NCI-H1930 (cell line): Measurements from ENCODE around the gene TTC39B.
"Not testable (repeated sequence)": the region's sequence is repeated elsewhere in the genome, so short reads cannot be mapped to it uniquely, and the experiment has no call there.

Experiments
- DNase-seq, 2 experiments: peaks; one replicate each; lab custom pipeline; 2025; lab: John Stamatoyannopoulos, UW

Gene TTC39B

DNA sequence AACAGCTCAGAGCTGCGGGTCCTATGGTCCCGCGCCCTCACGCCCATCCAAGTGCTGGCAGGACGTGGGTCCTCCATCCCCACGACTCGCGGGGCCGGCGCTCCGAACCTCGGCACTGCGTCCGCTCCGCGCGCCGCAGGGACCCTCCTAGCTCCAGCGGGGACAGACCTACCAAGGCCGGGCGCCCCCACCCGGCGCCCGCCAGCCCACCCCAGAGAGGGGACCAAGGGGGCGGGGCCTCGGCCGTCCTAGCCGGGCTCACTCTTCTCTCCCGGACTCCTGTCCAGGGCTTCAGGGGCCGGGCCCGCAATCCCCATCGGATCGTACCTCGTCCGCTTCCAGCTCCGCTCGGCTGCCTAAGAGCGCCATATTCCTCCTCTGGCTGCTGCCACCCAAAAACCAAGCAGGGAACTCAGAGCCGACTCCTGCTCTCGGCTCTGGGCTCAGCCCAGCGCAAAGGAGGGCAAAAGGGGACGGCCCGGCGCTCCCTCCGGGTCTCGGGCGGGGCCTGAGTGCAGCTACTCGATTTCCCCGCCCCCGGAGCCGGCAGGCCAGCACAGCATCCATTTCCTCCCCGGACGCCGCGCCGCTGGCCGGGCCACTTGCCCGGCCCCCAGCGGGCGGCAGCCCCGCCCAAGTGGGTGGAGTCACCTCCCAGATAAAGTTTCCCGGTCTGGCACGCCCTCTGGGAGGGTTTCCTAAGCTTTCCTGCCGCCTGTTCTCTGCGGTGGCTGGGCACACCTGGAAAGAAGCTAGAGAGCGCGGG, at the start of gene TTC39B:
Gene TTC39B (minus strand): TSS at position 460 of the 766 bp plus-strand sequence. CDS start 91 bp downstream, at position 369.
- peak; percentile 87 to 95 for DNase-seq

DNA sequence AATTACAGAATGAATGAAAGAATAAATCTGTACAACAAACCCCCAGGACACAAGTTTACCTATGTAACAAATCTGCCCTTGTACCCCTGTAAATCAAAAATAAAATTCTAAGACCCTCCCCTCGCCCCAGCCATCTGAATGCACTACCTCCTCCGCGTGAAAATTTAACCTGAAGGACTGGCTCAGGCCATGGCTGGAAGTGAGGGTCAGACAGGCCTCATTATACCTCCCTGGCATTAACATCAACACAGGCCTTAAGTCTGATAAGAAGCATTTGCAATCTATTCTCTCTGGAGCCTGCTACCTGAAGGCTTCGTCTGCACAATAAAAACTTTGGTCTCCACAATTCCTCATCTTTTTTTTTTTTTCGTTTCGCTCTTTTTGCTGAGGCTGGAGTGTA, 48.7 kb upstream of the TTC39B start:
- no peak for DNase-seq

DNA sequence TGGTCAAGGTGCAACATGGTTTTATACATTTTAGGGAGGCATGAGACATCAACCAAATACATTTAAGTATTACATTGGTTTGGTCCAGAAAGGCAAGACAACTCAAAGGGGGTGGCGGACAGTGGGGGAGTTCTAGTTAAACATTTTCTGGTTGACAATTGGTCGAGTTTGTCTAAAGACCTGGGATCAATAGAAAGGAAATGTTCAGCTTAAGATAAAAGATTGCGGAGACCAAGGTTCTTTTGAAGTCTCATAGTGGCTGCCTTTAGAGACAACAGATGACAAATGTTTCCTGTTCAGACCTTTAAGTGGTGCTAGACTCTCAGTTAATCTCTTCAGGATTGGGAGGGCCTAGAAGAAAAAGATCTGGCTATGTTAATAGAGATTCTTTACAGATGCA, 47.7 kb upstream of the TTC39B start:
- no peak for DNase-seq

DNA sequence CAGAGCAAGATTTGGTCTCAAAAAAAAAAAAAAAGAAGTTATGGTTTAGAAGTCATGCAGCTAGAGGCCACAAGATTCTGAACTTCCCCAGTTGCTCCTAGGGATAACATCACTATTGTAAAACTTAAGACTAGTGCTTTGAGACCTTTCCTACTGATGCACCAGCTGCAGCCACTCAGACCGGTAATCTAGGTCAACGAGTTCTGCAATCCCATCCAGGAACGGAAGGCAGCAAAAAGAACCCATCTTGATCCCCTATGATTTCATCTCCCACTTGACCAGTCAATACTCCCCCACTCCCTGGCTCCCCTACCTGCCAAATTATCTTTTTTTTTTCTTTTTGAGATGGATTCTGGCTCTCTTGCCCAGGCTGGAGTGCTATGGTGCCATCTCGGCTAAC, 46.9 kb upstream of the TTC39B start:
- DNase-seq = no peak

DNA sequence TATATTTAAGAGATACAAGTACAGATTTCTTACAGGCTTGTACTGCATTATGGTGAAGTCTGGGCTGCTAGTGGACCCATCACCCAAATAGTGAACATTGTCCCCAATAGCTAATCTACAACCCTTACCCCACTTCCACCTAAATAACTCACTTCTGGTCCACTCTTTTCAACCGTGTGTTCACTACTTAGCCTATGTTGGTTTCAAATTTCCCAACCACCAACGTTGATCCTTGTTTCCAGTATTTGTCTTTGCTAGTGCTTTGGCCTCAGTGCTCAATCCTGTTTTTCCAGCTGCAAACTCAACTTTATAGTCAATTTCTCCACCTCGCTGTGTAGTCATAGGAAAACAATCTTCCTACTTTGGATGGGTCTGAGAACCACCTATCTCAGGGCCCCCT, 45.3 kb upstream of the TTC39B start:
- DNase-seq = no peak

DNA sequence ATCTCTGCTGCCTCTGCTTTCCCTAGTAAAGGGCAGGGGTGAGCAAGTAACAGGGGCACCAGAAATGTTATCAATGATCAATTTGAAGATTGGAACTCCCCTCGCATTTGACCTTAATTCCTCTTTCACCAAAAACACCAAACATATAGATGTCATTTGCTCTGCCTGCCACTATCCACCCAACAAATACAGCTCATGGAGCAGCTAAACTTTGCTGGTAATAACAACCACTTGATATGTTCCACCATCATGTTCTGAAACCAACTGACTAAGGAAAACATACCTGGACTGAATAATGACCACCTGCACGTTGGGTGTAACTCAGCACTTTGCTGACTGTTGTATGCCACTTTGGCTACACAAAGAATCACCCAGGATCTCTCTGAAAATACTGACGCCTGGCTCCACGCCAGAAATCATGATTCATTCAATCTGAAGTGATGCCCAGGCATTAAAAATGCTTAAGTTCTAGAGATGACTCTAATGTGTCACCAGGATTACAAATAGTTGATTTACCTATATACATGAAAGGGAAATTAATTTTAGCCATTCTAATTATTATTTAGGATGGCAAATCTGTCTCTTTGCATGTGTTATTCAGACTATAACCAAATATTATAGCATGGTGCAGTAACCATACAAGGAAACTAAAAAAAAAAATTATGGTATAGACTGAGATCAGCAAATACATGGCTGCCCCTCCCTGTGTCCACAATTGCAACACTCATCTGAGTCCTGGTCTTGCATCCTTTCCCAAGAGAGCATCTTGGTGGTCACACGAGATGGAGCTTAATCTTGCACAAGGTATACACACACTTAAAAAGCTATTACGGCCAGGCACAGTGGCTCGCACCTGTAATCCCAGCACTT, 43.1 kb upstream of the TTC39B start:
- no peak for DNase-seq

DNA sequence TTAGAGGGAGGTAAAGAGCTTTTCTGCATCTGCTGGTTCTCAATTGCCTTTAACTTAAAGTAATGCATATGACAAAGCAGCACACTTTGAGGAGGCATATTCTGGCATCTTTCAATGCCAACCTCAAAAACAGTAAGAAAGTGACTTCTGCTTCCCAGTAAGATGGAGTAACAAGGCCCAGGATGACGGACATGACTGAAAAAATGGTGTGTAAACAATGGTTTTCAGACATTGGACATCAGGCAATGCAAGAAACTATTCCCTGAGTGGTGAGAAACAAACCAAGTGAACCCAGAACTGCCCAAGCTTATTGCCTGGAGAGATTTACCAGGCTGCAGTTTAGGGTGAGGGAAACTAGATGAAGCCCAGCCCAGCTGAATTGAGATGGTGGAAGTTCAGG, 39.8 kb upstream of the TTC39B start:
- DNase-seq = no peak

DNA sequence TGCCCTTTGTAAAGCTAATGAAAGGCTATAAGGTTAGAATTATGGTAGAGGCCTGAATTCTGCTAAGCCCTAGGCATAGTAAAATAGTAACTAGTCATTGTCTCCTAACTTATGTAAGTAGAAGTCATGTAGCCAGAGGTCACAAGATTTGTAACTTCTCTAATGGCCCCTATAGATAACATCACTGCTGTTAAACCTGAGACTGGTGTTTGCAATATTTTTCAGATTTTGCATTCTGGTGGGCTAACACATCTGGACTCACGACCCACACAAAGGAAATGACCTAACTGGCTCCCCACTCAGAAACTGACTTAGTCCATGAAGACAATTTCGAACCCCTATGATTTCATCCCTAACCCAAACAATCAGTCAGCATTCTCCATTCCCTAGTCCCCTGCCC, 37.2 kb upstream of the TTC39B start:
- no peak for DNase-seq

DNA sequence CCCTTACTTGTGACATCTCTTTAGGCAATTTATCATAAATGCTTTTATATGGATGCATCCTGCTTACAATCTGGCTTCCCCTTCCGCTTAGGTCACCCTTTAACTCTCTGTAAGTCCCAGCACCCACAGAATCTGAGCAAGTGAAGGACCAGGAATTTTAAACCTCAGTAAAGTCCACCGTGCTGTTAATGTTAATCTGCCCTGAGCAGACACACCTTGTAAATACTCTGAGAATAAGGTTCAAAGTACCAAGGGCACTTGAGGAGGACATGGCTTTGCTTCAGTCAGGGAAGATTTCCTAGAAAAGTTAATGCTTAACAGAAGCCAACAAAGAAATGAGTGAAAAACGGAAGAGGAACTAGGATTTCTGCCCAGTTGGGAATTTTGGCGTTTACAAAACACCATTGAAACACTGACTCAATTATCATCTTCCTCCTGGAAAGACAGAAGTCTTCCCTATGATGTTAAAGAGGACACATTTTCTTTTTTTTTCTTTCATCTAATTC, 26.4 kb upstream of the TTC39B start:
- DNase-seq = no peak

DNA sequence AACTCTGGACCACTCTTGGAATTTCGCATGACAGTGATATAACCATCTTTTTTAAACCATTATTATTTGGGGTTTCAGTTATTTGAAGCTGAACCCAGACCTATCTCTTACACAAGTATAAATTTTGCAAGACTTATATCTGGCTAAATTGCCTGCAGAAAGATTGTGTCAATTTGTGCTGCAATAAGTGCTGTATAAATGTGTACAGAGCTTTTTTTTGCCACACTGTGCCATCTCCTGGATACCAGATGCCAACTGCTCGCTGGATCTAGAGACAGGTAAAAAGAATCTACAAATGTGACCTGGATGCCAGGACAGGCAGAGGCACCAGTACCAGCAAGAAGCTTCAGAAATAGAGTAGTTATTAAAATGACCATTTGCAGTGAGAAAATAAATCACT, 25.9 kb upstream of the TTC39B start:
- no peak for DNase-seq

DNA sequence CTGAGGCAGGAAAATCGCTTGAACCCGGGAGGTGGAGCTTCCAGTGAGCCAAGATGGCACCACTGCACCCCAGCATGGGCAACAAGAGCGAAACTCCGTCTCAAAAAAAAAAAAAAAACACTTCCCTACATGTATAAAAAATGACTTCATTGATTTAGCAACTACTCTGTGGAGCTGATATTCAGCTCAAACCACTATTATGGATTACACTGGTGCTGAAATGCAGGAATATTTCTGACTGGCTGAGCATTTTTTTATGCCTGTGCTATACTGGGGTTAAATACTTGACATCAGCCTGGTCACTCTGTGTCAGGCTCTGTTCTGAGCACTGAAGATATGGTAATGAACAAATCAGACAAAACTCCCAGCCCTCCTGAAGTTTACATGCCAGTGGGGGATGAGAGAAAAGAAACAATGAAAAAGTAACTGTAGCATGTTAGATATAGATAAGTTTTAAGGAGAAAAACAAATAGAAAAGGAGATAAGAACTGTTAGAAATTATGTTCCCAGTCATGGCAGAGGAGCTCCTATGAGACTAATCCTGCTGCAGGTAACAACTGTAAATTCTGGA, 22.6 kb upstream of the TTC39B start:
- no peak for DNase-seq

DNA sequence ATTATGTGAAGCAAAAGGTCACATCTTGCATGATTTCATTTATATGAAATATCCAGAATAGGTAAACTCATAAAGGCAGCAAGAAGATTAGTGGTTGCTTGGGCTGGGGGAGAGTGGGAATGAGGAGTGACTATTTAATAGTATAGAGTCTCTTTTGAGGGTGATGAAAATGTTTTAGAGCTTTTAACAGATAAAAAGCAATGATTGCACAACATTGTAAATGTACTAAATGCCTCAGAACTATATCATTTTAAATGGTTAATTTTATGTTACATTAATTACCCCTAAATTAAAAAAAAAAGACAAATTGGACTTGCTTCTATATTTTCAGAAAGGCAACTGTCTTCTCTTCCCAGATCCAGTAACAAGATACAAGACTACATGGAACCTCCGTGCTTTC, 21.9 kb upstream of the TTC39B start:
- no peak for DNase-seq

DNA sequence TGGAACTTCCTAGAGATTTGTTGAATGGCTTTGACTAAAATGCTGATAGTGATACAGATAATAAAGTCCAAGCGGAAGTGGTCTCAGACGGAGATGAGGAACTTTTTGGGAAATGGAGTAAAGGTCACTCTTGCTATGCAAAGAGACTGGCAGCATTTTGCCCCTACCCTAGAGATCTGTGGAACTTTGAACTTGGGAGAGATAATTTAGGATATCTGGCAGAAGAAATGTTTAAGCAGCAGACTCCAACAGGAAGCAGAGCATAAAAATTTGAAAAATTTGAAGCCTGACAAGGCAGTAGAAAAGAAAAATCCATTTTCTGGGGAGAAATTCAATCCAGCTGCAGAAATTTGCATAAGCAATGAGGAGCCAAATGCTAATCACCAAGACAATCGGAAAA, 15.7 kb upstream of the TTC39B start:
- DNase-seq = not testable (repeated sequence)

DNA sequence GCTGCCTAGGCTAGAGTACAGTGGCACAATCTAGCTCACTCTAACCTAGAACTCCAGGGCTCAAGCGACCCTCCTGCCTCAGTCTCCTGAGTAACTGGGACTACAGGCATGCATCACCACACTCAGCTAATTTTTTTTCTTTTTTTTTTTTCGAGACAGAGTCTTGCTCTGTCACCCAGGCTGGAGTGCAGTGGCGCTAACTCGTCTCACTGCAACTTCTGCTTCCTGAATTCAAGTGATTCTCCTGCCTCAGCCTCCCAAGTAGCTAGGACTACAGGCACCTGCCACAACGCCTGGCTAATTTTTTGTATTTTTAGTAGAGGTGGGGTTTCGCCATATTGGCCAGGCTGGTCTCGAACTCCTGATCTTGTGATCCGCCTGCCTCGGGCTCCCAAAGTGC, 12.6 kb upstream of the TTC39B start:
- DNase-seq = not testable (repeated sequence)

DNA sequence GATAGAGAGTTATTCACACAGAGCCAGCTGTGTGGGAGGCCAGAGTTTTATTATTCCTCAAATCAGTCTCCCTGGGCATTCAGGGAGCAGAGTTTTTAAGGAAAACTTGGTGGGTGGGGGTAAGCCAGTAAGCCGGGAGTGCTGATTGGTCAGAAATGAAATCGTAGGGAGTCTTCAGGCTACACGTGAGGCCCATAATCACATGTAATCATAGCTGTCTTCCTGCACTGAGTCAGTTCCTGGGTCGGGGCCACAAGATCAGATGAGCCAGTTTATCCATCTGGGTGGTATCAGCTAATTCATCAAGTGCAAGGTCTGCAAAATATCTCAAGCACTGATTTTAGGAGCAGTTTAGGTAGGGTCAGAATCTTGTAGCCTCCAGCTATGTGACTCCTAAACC, 10.8 kb upstream of the TTC39B start:
- DNase-seq = no peak

DNA sequence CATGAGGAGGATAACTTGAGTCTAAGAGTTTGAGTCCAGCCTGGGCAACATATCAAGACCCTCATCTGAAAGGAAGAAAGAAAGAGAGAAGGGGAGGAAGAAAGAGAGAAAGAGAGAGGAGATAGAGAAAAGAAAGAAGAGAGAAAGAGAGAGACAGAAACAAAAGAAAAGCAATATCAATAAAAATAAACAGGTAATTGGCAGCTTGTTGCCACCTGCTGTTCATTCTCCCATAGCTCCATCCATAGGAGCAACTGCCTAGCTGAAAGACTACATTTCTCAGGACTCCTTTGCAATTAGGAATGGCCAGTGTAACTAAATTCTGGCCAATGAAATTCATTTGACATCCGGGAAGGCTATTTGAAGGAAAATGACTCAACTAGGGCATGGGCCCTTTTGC, 4.6 kb upstream of the TTC39B start:
- DNase-seq = no peak

DNA sequence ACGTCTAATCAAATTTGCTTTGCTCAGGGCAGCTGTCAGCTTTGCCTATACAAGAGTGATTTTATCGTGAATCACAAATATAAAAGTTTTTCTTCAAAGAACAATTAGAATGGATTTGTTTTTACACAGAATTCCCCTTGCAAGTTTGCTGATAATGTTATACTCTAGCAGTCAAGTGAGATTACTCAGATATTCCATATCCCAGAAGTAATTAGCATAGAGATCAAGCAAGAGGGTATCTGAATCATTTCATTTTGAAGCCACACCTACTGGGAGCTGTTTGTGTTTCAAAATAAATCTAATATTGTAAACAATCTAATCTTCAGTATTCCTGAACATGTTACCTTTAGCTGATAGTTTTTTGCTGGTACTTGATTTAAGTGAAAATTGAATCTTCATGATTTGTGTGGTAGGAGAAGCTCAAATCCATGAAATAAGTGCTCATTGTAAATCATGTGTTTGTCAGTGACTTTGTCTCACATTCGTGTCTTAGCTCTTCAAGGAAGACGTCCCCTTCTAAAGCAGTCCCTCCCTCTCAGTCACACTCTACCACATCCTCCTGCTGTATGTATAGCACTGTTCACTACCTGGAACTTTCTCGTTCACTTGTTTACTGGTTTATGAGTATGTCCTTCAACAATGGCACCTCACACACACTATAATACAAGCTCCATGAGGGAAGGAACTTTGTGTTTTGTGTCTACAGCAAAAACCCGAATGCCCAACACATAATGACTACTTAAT, 3.3 kb upstream of the TTC39B start:
- DNase-seq = no peak

DNA sequence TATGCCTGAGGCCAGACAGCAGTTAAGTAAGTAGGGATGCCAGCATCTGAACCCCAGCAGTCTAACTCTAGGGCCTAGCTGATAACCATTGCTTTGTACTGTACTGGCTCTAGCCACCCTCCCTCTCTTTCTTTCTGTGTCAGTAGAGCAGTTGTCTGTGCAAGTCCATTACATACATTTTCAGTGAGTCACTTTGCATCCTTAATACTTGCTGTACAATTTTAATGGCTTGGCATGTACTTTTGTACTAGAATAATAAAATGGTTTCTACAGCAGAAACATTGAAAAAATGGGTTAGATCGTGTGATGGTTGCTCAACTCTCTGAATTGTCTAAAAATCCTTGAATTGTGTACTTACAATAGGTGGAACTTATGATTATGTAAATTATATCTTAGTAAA, 1.5 kb upstream of the TTC39B start:
- DNase-seq = no peak

DNA sequence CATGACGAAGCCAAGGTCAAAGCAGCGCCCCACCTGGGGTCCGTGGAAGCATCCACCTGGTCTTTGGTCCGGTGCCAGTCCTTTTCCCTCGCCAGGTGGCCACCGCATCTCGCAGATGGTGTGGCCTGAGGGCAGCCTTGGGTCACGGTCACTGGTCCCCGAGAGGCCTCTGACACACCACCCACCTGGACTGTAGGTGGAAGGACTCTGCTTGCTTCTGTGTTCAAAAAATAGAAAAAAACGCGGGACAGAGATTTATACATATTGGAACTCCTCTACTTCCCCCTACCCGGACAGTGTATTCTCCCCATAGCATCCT, 466 bp upstream of the TTC39B start:
- DNase-seq = no peak

DNA sequence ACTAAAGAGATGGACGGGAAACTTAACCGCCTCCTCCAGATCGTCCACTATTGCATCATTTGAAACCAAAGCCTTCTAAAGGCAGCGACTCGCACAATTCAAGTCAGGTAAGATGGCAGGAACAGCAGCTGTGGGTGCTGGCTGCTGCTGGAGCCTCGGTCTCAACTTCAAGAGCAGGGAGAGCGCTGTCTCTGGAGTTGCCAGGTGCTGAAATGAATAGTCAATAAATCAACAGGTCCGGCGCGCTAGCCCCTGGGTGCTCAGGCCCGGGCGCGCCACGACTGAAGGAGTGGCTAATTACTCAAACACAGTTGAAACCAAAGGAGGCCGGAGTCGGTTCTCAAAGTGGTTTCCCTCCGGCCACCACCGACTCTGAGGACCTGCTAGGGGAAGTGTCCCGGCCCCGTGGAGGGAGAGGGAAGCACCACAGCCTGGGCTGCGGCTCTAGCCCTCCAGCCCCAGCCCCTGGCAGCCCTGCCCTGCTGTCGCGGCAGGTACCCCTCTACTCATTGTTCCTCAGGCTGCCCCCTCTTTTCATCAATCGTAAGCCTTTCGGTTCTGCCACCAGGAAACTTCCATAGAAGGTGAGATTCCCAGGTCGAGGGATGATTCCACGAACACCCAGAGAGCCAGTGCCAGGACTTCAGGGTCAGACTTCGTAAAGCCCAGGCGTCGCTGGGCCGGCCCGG, 804 bp downstream of the TTC39B start:
- peak in 1 of 2 experiments; percentile 16 for DNase-seq

DNA sequence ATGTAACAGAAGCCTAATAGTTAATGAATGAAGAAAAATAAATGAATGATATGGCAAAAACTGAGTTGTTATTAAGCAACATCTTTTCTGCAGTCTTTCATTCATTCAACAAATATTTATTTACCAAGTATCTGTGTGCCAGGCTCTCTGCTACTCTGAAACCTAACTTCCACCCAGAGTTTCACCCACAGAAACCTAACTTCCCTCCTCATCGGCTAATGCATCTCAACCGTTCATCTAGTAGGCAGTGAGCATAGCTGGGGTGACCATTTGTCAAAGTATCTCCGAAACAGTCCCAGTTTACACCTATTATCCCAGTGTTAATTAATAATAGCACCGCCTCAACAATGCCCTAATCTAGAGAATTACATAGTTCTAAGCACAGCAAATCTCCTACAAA, 1.5 kb downstream of the TTC39B start:
- DNase-seq = no peak

DNA sequence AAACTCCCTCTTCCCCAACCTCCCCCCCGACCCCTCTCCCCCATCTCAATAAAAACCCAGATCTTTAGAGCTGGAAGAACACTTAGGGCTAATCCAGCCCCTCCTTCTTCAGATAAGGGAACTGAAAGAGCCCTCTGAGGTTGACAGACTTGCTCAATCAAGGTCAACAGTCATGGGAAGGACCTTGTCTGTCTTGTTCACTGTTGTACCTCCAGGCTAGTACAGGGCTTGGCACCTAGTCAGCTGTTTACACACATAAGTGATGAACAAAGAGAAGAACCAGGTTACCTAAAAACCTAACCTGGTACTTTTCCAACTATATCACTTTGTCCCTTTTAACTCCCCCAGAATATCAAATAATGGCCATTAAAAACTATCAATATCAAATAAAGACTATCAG, 2.4 kb downstream of the TTC39B start:
- DNase-seq = no peak
